HG03139 (cell line): ENCODE results near the gene FAM161A.

Experiments used
- ATAC-seq: cut with Tn5 transposase; IDR thresholded peaks from one replicate; pipeline ENCODE4 v1.9.1; 2021; ENCODE audit not compliant: unreplicated experiment

The FAM161A gene

GRCh38 chr2:61787941-61788563, 65.8 kb downstream of the FAM161A start:
- no peak for ATAC-seq

GRCh38 chr2:61786876-61787275, 67.0 kb downstream of the FAM161A start:
- no peak for ATAC-seq

- ATAC-seq, result no peak
Measured at GRCh38 chr2:61785583-61785982, 68.3 kb downstream of the FAM161A start.

- no peak for ATAC-seq
Measured at GRCh38 chr2:61784643-61785042, 69.2 kb downstream of the FAM161A start.

GRCh38 chr2:61775956-61776570, 77.8 kb downstream of the FAM161A start:
- ATAC-seq, result peak; percentile 66
